Activated gamma-delta T cell (primary cell): ENCODE results near the gene NOS3.
"Not testable (repeated sequence)": the region's sequence is repeated elsewhere in the genome, so short reads cannot be mapped to it uniquely, and the experiment has no call there.

ENCODE experiments used
- DNase-seq: peaks from one replicate; lab custom pipeline; 2025; lab: John Stamatoyannopoulos, UW

The NOS3 gene

DNA sequence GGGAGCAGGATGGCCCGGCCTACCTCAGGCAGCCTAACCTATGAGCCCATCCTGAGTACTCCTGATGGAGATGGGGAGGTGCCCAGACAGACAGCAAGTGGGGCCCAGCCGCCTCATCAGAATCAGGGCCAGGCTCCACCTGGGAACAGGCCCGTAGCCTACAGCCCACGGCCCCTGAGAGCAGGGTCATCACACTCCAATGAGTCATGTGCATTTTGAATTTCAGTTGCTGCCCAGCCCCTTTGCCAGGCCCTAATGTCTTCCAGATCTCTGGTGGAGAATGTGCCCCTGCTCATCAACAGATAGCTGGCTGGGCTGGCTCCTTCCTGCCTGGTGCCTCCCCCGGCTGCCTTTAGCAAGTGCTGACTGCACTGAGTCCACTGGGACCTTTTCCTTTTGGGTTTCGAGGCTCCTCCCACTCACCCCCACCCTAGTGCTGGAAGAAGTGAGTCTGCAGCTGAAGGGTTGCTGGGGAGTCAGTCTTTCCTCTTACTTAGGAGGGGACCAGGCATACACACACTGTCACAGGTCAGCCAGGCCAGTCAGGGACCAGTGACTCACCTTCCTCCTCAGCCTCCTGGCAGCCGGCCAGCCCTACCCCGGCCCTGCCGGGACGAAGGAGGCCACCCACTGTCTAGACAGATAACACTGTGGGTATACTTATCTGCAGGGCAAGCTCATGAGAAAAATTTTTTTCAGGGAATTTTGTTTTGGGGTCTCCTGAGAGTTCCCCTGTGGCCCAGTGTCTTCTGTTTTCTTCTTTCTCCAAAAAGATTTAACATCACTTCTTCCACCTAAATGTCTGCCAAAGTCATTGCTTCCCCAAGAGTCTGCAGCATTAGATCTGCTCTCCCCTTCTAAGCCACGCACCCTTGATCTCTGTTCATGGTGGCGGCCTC is 48.4 kb downstream of the NOS3 start:
- peak; percentile 22 for DNase-seq

DNA sequence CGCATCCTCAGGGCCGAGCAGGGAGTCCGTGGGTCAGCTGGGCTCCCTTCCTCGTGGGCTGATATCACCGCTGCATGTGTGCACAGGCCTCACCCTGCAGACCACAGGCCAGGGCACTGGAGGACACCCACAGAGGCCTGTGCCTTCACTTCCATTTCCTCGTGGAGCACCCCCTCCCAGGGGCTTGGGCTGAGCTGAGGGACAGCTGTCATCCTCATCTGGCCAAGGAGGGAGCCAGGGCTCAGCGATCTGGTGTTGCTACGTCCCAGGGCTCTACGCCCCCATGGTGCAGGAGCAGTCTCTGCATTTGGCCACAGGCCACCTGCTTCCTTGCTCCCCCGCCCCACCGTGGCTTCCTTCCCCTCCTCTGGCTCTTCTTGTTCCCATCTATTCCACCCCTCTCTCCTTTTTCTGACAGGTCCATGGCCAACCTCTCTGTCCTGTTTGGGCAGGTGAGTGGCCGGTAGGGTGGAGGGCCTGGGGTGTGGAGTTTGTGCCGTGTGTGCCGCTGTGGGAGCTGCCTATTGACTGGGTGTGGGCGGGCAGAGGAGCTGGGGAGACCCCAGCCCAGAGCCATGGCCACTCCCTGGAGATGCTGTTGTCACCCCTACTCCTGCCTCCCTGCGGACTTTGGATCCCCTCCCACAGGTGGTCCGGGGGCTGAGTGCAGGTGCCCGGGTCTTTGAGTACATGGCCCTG is 49.2 kb downstream of the NOS3 start:
- no peak for DNase-seq

DNA sequence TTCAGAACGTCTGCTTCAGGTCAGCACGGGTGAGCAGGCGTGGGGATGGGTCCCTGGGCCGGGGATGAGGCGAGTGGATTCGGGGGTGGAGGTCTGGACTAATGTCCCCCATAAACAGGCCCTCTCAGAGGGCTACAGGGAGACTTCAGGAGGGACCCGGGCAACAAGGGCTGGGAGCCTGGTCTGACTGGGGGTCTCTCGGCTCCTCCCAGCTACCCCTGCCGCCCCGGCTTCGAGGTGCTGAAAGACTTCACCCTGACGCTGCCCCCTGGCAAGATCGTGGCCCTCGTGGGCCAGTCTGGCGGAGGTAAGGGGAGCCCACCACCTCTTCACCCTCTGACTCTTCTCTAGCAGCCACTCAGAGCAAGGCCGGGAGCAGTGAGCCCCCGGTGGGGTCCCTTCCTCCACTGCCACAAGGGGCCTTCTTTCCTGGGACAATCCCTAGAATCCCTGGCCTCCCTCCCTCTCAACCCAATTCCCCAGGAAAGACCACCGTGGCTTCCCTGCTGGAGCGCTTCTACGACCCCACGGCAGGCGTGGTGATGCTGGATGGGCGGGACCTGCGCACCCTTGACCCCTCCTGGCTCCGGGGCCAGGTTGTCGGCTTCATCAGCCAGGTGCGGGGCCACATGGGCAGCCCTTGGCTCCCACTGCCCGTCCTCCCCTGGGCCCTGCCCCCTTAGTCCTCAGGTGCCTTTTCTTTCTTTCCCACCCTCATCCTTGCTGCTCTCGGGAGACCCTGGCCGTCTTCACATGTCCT is 50.0 kb downstream of the NOS3 start:
- DNase-seq = no peak

DNA sequence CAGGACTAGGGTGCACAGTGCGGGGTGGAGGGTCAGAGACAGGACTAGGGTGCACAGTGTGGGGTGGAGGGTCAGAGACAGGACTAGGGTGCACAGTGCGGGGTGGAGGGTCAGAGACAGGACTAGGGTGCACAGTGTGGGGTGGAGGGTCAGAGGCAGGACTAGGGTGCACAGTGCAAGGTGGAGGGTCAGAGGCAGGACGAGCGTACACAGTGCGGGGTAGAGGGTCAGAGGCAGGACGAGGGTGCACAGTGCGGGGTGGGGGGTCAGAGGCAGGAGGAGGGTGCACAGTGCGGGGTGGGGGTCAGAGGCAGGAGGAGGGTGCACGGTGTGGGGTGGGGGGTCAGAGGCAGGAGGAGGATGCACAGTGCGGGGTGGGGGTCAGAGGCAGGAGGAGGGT is 52.6 kb downstream of the NOS3 start:
- not testable (repeated sequence) for DNase-seq

DNA sequence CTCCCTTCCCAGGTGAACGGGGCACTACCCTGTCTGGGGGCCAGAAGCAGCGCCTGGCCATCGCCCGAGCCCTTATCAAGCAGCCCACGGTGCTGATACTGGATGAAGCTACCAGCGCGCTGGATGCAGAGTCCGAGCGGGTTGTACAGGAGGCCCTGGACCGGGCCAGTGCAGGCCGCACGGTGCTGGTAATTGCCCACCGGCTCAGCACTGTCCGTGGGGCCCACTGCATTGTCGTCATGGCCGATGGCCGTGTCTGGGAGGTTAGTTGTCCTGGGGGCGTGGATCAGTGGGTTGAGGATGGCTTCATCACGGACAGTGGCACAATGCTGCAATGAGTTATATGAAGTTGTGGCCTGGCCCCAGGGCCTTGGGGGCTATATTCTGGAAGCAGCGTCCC is 53.1 kb downstream of the NOS3 start:
- no peak for DNase-seq

DNA sequence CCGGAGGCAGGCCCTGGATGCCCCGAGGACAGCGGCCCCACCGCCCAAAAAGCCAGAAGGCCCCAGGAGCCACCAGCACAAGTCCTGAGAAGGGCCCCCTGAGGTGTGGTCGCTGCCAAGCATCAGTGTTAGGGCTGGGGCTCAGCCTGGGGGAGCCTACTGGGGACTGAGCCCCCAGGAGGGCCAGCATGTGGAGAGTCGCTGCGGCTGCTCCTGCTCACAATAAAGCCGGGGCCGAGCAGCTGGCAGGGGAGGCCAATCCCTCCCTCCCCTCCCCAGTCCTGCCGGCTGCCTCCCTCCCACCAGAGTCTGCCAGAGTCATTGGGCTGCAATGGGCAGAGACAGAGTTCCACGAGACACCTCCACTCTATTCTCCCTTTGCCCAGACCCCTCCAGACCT is 54.4 kb downstream of the NOS3 start:
- no peak for DNase-seq

DNA sequence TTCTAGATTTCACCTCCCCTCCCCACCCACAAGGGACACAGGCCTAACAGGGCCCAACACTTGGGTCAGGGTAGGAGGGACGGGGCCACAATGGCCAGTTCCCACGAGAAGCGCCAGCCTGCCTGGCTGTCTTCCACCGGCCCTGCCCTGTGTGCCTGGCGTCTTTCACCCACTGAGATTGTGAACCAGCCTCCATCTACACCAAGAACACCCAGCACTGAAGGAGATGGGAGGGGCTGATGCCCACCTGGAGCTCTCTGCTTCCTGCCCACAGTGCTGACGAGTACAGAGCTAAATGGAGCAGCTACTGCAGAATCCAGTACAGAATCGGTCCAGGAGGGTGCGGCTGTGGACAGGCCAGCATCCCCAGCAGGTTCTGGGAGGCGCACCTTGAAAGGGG is 55.1 kb downstream of the NOS3 start:
- DNase-seq = no peak

DNA sequence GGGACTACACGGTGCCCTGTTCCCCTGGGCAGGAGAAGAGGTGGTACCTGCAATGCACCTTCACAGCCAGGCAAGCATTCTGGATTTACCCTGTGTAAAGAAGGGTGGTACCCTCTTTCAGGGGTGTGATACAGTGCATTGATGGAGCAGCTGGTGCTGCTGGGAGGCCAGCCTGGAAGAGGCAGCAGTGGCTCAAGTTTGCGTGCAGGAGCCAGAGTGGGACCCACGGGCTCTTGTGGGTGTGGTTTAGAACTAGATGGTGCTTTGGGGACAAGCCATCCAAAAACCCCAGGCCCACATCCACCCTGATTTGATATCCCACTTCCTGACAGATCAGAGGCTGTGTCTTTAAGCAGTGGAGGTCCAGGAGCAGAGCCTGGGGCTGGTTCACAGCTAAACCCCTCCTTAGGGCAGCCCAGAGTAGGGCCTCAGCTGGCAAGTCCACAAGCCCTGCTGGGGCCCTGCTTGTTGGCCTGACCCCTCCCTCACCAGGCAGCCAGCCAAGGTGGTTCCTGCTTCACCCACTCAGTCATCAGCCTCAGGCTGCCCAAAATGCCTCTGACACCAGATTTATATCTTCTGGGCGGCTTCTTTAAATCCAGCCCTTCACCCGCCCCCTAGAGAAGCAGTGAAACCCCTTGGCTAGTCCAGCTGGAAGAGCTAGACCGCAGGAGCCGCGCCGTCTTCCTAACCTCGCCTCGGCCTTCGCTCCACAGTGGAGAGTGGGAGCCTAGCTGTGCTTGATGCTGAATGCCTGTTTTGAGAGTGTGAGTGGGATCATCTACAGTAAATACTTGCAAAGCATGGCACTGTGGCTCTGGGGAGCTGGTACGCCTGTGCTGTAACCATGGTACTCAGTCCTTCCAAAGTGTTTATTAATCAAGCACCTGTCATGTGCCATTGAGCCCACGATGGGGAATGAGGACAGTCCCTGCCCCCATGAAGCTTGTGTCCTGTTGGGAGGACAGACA is 56.1 kb downstream of the NOS3 start:
- DNase-seq = no peak

DNA sequence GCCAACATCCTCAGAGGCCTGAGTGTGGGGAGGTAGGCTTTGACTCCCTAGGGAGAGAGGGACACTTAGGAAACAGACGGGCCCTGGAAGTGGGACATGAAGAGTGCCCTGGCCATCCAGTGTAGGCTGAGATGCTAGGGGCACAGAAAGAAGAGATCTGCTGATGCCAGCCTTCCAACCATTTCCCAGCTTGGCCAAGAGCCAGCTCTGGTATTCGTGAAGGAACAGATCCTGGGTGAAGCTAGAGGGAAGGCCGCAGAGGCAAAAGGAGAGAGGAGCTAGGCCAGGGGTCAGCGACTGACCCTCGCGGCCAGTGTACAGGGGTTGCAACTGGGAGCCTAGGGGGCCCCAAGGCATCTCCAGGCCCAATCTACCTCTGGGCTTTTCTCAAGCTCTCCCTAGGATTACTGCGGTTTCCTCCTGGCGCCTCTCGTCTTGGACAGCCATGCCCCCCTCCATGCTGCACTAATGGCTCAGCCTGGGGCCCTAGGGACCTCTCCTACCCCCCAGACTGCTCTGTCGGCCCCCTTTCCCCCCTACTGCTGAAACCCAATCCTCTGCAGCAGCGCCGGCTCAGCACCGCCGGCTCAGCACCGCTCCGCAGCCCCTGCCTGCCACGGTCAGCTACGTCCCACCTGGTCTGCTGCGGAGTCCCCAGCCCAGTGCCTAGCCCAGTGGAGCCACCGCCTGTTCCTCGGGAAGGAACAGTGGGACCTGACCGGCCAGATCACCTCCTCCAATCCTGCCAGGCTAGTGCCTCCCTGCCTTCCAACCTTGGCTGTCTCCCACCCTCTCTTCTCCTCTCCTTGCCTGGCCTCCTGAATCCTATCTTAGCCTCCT is 57.4 kb downstream of the NOS3 start, which contains the start of gene ASIC3:
Gene ASIC3 (plus strand): TSS at position 556 of the 840 bp plus-strand sequence. CDS start 355 bp downstream, outside the sequence.
- no peak for DNase-seq

DNA sequence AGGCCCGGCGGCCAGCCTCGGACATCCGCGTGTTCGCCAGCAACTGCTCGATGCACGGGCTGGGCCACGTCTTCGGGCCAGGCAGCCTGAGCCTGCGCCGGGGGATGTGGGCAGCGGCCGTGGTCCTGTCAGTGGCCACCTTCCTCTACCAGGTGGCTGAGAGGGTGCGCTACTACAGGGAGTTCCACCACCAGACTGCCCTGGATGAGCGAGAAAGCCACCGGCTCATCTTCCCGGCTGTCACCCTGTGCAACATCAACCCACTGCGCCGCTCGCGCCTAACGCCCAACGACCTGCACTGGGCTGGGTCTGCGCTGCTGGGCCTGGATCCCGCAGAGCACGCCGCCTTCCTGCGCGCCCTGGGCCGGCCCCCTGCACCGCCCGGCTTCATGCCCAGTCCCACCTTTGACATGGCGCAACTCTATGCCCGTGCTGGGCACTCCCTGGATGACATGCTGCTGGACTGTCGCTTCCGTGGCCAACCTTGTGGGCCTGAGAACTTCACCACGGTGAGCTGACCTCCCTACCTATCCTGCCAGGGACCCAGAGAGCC is 58.2 kb downstream of the NOS3 start:
- no peak for DNase-seq

DNA sequence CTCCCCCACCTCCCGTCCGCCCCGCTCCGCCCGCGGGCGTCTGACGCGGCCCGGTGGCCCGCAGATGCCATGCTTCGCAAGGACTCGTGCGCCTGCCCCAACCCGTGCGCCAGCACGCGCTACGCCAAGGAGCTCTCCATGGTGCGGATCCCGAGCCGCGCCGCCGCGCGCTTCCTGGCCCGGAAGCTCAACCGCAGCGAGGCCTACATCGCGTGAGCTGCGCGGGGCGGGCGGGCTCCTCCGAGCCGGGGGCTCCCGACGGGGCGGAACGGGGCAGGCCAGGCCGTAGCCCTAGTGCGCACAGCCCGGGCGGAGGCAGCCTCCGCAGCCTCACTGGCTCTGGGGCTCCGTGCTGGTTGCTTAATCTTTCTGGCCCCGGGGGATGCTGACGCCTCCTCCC is 60.3 kb downstream of the NOS3 start:
- DNase-seq = peak; percentile 33

DNA sequence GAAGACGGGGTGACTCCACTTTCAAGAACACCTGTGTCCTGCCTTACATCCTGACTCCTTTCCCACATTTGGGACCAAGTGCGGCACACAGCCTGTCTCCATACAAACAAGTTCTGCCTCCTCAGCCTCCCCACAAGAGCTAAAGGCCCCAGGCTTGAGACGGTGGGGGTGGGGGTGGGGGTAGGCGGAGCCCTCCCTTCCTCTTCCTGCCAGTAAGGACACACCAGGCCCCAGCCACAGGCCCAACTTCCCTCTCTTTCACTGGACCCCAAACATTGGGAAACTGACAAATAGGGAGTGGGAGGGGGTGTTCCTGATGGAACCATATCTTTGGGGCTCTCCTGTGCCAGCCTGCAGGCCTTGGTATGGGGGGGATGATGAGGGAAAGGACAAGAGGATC is 62.3 kb downstream of the NOS3 start:
- DNase-seq = no peak

DNA sequence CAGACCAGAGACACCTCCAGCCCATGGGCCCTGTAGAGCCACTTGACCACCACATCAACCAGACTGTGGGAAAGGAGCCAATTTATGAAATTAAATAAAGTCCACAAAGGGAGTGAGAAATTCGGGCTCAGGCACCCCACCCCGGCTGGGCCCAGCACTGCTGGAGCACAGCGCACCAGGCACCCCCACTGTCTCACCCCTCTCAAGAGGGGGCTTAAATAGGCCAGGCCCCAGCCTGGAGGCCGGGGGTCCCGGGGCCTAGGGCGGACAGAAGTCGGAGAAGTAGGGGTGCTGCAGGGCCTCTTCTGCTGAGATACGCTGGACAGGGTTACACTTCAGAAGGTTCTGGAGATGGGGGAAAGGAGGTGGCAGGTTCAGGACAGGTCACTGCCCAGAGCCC is 62.9 kb downstream of the NOS3 start:
- no peak for DNase-seq

DNA sequence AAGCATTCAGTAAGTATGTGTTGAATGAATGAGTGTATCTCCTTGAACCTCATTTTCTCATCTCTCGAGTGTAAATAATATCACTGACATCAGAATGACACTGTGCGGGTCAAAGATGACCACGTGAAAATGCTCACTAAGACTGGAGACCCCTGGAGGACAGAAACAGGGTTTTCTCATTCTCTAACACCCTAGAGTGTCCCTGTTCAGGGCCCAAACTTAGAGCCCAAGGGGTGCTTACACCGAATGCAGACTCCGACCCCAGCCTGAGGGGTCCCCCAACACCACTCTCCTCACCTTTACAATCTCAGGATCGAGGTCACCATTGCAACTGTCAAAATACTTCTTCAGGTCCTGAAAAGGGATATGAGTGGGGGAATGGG is 65.5 kb downstream of the NOS3 start:
- DNase-seq = no peak

DNA sequence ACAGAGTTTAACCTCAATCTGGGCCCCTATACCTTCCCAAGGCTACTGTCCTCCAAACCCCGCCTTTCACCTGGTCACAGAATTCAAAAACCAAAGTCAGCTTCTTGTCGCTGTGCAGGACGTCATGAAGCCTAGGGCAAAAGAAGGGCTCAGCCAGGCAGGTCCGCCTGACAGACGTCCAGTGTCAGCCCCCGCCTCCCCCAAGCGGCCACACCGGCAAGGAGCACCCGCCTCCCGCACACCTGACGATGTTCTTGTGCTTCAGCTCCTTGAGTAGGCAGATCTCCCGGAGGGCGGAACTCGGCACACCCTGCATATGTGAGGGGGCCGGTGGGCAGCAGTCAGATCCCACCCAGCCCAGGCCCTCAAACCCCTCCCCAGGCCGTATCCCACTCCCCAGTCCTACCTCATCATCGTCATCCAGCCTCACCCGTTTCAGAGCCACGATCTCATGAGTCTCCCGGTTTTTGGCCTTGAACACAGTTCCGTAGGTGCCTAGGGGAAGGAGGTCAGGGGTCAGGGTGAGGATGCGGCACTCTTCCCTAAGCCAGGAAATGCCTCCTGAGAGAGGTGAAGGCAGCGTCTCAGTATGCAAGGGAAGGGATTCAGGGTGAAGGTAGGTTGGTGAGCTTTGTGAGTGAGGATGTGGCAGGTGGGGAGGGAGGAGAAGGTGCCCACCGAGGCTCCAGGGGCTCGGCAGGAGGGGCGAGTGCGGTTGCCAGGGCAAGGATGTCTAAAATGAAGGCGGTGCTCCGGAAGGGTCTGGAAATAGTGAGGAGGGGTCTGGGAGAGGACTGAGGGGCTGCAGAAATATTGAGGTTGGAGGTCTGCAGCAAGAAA is 66.1 kb downstream of the NOS3 start:
- no peak for DNase-seq

DNA sequence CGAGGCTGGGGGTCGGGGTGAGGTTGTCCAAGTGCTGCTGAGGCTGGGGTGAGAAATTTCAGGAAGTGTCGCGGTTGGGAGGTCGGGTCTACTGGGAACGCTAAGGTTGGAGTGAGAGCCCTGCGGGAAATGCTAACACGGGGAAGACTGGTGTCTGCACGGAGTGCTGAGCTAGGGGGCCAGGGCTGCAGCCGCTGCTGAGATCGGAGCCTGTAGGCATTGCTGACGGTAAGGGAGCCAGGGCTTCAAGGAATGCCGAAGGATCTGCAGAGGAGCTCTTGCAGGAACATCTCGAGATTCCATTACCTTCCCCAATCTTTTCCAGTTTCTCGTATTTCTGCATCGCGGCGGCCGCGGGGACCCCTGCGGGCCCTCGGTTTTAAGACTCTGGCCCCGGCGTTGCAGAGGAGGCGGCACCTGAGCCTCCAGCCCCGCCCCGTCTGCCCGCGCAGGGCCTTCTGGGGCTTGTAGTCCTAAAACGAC is 66.7 kb downstream of the NOS3 start, which contains the start of gene CDK5:
Gene CDK5 (minus strand): TSS at position 392 of the 483 bp plus-strand sequence. CDS start 49 bp downstream, at position 343.
- DNase-seq = no peak

DNA sequence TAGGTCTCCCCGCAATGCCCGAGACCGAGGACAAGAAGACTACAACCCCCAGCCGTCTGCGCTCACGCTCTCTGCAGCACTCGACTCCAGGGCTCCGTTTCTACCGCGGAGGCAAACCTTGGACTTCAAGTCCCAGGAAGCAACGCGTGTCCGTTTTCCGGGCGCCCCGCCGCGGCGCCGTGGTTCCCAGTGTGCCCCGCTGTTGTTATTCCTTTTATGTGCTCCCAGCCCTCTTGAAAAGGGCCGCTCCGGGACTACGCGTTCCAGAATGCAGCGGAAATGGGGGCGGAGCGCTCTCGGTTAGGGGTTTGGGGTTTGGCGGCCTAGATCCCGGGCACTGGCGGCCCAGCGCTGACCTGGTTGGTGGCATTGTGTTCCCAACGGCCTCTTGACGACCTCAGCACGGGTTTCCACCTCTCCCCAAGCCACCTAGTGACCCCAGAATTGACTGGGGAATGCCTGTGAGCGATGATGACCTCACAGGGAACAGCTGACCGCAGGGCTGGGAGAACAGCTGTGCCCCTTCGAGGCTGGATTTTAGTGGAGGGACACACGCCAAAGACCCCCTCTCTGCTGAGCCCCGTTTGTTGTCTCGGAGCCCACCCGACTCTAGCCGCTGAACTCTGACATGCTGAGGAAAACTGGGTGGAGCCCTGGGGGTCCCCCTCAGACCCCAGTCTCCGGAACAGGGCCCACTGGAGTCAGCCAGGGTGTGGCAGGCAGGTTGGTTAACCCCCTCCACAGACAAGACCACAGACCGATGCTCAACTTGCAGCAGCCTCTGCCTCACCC is 67.4 kb downstream of the NOS3 start:
- peak; percentile 83 for DNase-seq

DNA sequence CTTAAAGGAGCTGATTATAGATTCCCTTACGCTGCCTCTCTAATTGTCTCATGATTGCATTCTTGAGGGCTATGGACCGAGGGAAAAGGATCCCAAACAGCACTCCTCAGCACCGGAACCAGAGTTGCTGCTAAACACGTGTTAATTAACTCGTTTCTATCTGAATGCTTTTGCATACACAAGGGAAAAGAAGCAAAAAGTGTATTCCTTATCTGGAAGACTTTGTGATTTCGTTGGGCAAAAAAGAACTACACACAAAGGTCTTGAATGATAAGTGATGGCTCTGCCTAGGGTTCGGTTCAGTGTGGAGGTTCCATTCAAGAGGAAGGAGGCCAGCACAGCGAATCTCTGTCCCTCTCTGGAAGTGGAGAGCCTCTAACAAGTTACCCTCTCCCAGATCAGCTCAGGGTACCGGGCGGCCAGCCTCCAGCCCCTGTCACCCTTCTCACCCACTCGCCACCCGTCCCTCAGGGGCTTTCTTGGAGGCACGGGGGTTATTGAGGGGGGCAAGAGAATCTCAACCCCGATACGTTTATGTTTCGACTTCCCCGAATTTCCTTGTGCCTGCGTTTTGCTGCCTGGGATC is 68.1 kb downstream of the NOS3 start:
- DNase-seq = no peak
